ENCODE results near the gene B3GAT1. TPM values are rescaled to one million over a fixed set of nuclear protein-coding genes. Genes with fewer than 3 reads are reported as not detected.

B3GAT1 gene
- total RNA-seq, 2 donors from 2014 or later: 20.6 to 29.5 TPM

DNA sequence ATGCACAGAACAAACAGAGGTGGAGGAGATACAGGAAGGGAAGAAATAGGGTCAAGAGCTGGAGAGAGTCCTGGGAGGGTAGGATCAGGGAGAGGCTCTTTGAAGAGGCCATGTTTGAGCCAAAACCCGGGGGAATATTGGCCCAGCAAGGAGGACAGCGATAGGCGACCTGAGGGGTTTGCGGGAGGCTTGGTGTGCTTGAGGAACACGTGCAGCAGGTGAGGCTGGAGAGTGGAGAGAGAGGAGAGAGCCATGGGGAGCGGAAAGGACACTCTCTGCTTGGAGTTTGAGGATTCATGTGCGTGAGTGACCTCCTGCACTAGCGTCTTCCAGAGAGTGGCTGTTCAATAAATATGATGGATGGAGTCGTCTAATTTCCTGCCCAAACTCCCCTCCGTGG lies 4.7 kb upstream of the B3GAT1 start:
- Histone ChIP-seq H3K9ac (ENCODE audit: extremely low read depth, low read length, poor library complexity, severe bottlenecking) (no peak overlapping the region), H3K9me3 (ENCODE audit: control insufficient read depth, low read length) (no peaks in the 10 kb centered on the region), H3K27ac (ENCODE audit: low read depth, low read length) (no peak overlapping the region), H3K36me3 (ENCODE audit: control insufficient read depth, insufficient read depth, low read length) (no peaks in the 10 kb centered on the region), H3K4me3 (ENCODE audit: low read length) (no peak overlapping the region), H3K4me1 (ENCODE audit: control insufficient read depth, insufficient read depth, low read length) (no peaks in the 10 kb centered on the region), H3K27me3 (ENCODE audit: control insufficient read depth, insufficient read depth, low read length, poor library complexity, severe bottlenecking) (peaks cover 56% of the 10 kb centered on the region)
- Mint-ChIP-seq H3K27me3 (ENCODE audit: insufficient read depth) (peaks cover 63% of the 10 kb centered on the region), H3K36me3 (ENCODE audit: low read depth) (no peaks in the 10 kb centered on the region), H3K4me1 (peaks cover 19% of the 10 kb centered on the region), H3K9me3 (no peaks in the 10 kb centered on the region), H3K4me3 (no peak overlapping the region), H3K27ac (no peak overlapping the region)
- DNase-seq: no peak
- TF ChIP-seq, protein P1, sequence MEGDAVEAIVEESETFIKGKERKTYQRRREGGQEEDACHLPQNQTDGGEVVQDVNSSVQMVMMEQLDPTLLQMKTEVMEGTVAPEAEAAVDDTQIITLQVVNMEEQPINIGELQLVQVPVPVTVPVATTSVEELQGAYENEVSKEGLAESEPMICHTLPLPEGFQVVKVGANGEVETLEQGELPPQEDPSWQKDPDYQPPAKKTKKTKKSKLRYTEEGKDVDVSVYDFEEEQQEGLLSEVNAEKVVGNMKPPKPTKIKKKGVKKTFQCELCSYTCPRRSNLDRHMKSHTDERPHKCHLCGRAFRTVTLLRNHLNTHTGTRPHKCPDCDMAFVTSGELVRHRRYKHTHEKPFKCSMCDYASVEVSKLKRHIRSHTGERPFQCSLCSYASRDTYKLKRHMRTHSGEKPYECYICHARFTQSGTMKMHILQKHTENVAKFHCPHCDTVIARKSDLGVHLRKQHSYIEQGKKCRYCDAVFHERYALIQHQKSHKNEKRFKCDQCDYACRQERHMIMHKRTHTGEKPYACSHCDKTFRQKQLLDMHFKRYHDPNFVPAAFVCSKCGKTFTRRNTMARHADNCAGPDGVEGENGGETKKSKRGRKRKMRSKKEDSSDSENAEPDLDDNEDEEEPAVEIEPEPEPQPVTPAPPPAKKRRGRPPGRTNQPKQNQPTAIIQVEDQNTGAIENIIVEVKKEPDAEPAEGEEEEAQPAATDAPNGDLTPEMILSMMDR (conservative IDR thresholded peaks at IDR 0.05): no peak
- 90% methylated on average over 10 of the region's 10 CpGs; no CpG with 5 or more reads in 1 of the 2 experiments for WGBS, 2 experiments (ENCODE audit: insufficient coverage in 1 of 2, insufficient read length in 1 of 2)

DNA sequence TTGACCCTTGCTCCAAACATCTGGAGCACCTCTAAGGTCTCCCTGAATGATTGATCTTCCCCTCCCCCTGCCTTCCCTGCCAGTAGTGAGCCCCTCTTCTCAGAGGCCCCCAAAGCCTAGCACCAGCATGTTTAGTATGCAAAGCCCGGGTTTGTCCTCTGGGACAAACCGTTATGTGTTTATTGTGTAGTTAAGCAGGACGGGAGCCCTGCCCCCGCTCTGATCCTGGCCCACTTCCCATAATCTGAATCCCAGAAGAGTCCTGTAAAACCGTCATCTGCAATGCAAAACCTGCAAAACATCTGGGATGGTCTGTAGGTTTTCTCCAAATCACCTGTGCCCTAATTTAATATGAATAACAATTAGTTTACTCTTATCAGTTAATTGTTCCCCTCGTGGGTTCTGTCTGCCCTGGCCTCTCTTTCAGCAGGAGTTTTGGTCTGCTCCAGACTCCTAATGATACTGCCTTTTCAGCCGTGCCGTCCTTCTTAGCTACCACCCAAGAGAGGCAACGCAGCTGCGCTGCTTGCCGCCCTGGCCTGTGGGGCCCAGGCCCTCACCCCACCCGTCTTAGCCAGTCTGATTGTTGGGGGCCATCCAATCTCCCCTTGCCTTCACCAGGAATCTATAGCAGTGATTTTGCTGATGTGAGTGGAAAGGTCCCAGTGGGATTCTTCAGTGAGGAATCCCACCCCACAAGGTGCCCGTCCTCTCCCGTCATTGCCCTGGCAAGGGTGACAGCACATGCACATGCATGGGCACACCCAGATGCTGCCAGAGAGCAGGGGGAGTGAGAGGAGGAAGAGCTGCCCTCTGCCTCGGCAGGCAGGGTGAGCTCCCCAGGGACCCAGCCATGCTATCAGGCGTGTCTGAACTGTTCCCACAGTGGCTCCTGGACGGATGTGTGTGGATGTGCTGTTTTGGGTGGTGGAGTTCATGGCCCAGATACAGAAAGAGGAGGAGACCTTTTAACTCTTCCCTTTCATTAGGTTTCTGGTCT lies 3.0 kb upstream of the B3GAT1 start:
- H3K9me3 ChIP-seq (ENCODE audit: control insufficient read depth, low read length): no peaks in the 10 kb centered on the region
- Mint-ChIP-seq H3K27ac (no peak overlapping the region), H3K27me3 (ENCODE audit: insufficient read depth) (peaks cover 73% of the 10 kb centered on the region), H3K4me3 (no peak overlapping the region), H3K4me1 (peaks cover 26% of the 10 kb centered on the region), H3K9me3 (no peaks in the 10 kb centered on the region), H3K36me3 (ENCODE audit: low read depth) (no peaks in the 10 kb centered on the region)
- no peaks in the 10 kb centered on the region for H3K4me1 ChIP-seq (ENCODE audit: control insufficient read depth, insufficient read depth, low read length)
- TF ChIP-seq, protein P1 (conservative IDR thresholded peaks at IDR 0.05): no peak
- H3K36me3 ChIP-seq (ENCODE audit: control insufficient read depth, insufficient read depth, low read length): no peaks in the 10 kb centered on the region
- H3K9ac ChIP-seq (ENCODE audit: extremely low read depth, low read length, poor library complexity, severe bottlenecking): no peak overlapping the region
- peaks cover 66% of the 10 kb centered on the region for H3K27me3 ChIP-seq (ENCODE audit: control insufficient read depth, insufficient read depth, low read length, poor library complexity, severe bottlenecking)
- H3K4me3 ChIP-seq (ENCODE audit: low read length): no peak overlapping the region
- 58 to 62% methylated on average over 4 to 17 of the region's 17 CpGs for WGBS, 2 experiments (ENCODE audit: insufficient coverage in 1 of 2, insufficient read length in 1 of 2)
- H3K27ac ChIP-seq (ENCODE audit: low read depth, low read length): no peak overlapping the region
- no peak for DNase-seq

GRCh38 chr11:134413826-134414731 lies 2.0 kb upstream of the B3GAT1 start:
- Histone ChIP-seq H3K4me1 (ENCODE audit: control insufficient read depth, insufficient read depth, low read length) (no peaks in the 10 kb centered on the region), H3K27me3 (ENCODE audit: control insufficient read depth, insufficient read depth, low read length, poor library complexity, severe bottlenecking) (peaks cover 66% of the 10 kb centered on the region), H3K9ac (ENCODE audit: extremely low read depth, low read length, poor library complexity, severe bottlenecking) (no peak overlapping the region), H3K27ac (ENCODE audit: low read depth, low read length) (no peak overlapping the region), H3K9me3 (ENCODE audit: control insufficient read depth, low read length) (no peaks in the 10 kb centered on the region), H3K36me3 (ENCODE audit: control insufficient read depth, insufficient read depth, low read length) (no peaks in the 10 kb centered on the region), H3K4me3 (ENCODE audit: low read length) (no peak overlapping the region)
- 50 to 59% methylated on average over 7 to 18 of the region's 18 CpGs for WGBS, 2 experiments (ENCODE audit: insufficient coverage in 1 of 2, insufficient read length in 1 of 2)
- Mint-ChIP-seq H3K36me3 (ENCODE audit: low read depth) (no peaks in the 10 kb centered on the region), H3K27me3 (ENCODE audit: insufficient read depth) (peaks cover 79% of the 10 kb centered on the region), H3K4me3 (no peak overlapping the region), H3K9me3 (no peaks in the 10 kb centered on the region), H3K27ac (no peak overlapping the region), H3K4me1 (peaks cover 30% of the 10 kb centered on the region)
- TF ChIP-seq, protein P1 (conservative IDR thresholded peaks at IDR 0.05): no peak
- no peak for DNase-seq

Measured in endodermal cell (in vitro differentiated cells).